ENCODE measurements around the gene TMC6. TPM values are rescaled to one million over a fixed set of nuclear protein-coding genes. Genes with fewer than 3 reads are reported as not detected.
A peak's percentile ranks its signal among the peaks of the same experiment; 100 is the strongest.

The TMC6 gene
- total RNA-seq, 1 donor from 2014 or later = 86.4 TPM

DNA sequence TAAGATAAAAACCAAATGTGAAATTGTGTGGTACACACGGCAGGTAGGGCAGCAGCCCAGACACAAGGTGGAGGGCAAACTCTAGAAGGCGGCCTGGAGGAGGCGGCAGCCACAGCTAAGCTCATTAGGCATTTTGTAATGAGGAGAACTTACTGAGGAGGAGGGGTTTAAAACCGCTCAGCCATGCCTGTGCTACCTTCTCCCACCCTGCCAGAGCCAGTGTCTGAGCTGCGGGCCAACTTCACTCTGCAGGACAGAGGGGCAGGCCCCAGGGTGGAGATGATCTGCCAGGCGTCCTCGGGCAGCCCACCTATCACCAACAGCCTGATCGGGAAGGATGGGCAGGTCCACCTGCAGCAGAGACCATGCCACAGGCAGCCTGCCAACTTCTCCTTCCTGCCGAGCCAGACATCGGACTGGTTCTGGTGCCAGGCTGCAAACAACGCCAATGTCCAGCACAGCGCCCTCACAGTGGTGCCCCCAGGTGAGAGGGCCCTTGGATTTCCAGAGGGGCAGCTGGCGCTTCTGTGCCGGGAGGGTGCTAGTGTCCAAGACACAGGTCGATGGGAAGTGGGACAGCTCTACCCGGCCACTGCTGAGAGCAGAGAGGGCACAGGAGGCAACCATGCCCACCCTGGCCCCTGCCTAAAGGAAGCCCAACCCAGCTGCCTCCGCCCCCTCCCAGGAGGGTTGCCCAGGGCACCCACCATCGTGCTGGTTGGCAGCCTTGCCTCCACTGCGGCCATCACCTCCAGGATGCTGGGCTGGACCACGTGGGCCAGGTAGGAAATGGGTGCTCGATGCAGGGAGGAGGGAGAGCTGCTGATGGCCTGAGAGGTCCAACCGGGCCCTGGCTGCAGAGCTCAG, 35.6 kb upstream of the TMC6 start:
- H3K36me3 Mint-ChIP-seq = no peaks in the 10 kb centered on the region
- H3K27ac Mint-ChIP-seq = no peak overlapping the region
- H3K9me3 Mint-ChIP-seq = no peaks in the 10 kb centered on the region
- DNase-seq (ENCODE audit: low spot score in 2 of 2, unreplicated experiment in 2 of 2) = no peak
- H3K4me1 Mint-ChIP-seq = no peaks in the 10 kb centered on the region
- H3K4me3 Mint-ChIP-seq = no peak overlapping the region
- no peaks in the 10 kb centered on the region for H3K27me3 Mint-ChIP-seq (ENCODE audit: low read depth)
- TF ChIP-seq, protein P1, sequence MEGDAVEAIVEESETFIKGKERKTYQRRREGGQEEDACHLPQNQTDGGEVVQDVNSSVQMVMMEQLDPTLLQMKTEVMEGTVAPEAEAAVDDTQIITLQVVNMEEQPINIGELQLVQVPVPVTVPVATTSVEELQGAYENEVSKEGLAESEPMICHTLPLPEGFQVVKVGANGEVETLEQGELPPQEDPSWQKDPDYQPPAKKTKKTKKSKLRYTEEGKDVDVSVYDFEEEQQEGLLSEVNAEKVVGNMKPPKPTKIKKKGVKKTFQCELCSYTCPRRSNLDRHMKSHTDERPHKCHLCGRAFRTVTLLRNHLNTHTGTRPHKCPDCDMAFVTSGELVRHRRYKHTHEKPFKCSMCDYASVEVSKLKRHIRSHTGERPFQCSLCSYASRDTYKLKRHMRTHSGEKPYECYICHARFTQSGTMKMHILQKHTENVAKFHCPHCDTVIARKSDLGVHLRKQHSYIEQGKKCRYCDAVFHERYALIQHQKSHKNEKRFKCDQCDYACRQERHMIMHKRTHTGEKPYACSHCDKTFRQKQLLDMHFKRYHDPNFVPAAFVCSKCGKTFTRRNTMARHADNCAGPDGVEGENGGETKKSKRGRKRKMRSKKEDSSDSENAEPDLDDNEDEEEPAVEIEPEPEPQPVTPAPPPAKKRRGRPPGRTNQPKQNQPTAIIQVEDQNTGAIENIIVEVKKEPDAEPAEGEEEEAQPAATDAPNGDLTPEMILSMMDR (IDR thresholded peaks at IDR 0.05; ENCODE audit: unreplicated experiment) = no peak

DNA sequence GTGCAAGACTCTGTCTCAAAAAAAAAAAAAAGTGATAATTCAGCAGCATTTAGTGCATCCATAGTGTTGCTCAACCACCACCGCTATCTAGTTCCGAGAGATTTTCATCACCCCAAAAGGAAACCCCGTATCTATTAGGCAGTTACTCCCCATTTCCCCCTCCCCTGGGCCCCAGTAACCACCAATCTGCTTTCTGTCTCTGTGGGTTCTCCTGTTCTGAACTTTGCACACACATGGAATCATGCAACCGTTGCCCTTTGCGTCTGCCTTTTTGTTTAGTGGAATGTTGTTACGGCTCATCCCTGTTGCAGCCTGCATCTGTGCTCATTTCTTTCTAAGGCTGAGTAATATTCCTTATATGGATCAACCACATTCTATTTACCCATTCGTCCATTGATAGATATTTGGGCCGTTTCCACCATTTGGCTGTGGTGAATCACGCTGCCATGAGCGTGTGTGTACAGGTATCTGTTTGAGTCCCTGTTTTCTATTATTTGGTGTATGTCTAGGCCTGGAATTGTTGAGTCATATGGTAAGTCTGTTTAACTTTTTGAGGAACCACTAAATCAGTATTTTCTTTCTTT, 31.1 kb upstream of the TMC6 start:
- no peak for DNase-seq (ENCODE audit: low spot score in 2 of 2, unreplicated experiment in 2 of 2)
- no peak overlapping the region for H3K4me3 Mint-ChIP-seq
- H3K4me1 Mint-ChIP-seq = no peaks in the 10 kb centered on the region
- H3K27me3 Mint-ChIP-seq (ENCODE audit: low read depth) = no peaks in the 10 kb centered on the region
- TF ChIP-seq, protein P1 (IDR thresholded peaks at IDR 0.05; ENCODE audit: unreplicated experiment) = no peak
- H3K36me3 Mint-ChIP-seq = no peaks in the 10 kb centered on the region
- H3K9me3 Mint-ChIP-seq = no peaks in the 10 kb centered on the region
- H3K27ac Mint-ChIP-seq = no peak overlapping the region

- DNase-seq (ENCODE audit: low spot score in 2 of 2, unreplicated experiment in 2 of 2) = no peak
- TF ChIP-seq, protein P1 (IDR thresholded peaks at IDR 0.05; ENCODE audit: unreplicated experiment) = no peak
- H3K27me3 Mint-ChIP-seq (ENCODE audit: low read depth) = no peaks in the 10 kb centered on the region
- peaks cover 11% of the 10 kb centered on the region for H3K4me1 Mint-ChIP-seq
- no peaks in the 10 kb centered on the region for H3K9me3 Mint-ChIP-seq
- no peaks in the 10 kb centered on the region for H3K36me3 Mint-ChIP-seq
- H3K4me3 Mint-ChIP-seq = no peak overlapping the region
- no peak overlapping the region for H3K27ac Mint-ChIP-seq
Observed at GRCh38 chr17:78154903-78155811, 26.6 kb upstream of the TMC6 start.

DNA sequence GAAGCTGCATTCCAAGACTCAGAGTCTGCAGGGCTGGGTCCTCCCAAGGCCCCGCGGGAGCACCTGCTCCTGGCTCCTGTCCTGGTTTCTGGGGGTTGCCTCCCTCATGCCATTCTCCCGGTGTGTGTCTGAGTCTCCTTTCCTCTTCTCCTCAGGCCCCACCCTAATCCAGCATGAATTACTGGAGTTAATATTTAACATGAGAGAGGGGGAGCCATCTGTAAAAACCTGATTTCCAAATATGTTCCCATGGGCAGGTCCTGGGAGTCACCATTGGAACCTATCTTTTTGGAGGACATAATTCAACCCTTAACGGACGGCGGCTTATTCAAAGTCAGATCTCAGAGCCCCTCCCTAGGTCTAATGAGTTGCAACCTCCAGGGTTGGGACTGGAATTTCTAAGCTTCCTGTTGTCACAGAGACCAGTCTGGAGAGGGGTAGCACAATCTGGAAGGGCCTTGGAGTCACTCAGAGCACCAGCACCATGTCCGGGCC, 23.0 kb upstream of the TMC6 start:
- no peaks in the 10 kb centered on the region for H3K36me3 Mint-ChIP-seq
- peaks cover 11% of the 10 kb centered on the region for H3K4me1 Mint-ChIP-seq
- no peak overlapping the region for H3K4me3 Mint-ChIP-seq
- DNase-seq (ENCODE audit: low spot score in 2 of 2, unreplicated experiment in 2 of 2) = no peak
- H3K9me3 Mint-ChIP-seq = no peaks in the 10 kb centered on the region
- TF ChIP-seq, protein P1 (IDR thresholded peaks at IDR 0.05; ENCODE audit: unreplicated experiment) = no peak
- peak overlapping the region; percentile 92 for H3K27ac Mint-ChIP-seq
- H3K27me3 Mint-ChIP-seq (ENCODE audit: low read depth) = no peaks in the 10 kb centered on the region

DNA sequence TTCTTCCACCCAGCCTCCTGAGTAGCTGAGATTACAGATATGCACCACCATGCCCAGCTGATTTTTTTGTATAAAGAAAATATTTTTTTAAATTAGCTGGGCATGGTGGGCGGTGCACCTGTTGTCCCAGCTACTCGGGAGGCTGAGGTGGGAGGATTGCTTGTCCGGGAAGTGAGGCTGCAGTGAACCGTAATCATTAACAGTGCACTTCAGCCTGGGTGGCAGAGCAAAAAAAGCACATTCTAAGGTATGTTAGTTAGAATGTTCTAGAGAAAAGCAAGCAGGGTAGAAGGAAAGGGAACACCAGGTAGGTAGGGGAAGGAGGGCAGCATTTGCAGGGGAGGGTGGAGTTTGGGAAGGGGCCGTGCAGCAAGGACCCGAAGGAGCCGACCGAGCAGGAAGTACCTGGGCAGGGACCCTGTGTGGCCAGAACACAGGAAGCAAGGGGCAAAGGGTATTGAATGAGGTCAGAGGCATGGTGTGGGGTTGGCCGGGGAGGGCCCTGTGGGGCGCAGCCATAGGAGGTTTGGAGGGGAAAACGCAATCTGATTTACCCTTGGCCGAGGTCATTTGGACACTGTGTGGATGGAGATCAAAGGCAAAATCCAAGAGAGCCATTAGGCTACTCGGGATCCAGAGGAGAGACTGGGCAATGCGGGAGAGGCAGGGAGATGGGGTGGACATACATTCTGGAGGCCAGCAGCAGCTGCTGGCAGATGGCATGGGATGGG, 19.9 kb upstream of the TMC6 start:
- no peaks in the 10 kb centered on the region for H3K27me3 Mint-ChIP-seq (ENCODE audit: low read depth)
- H3K27ac Mint-ChIP-seq = peak overlapping the region; percentile 2
- H3K4me1 Mint-ChIP-seq = peaks cover 23% of the 10 kb centered on the region

More for the DNA sequence above, 19.9 kb upstream of the TMC6 start:
- DNase-seq (ENCODE audit: low spot score in 2 of 2, unreplicated experiment in 2 of 2) = no peak
- H3K4me3 Mint-ChIP-seq = no peak overlapping the region
- no peaks in the 10 kb centered on the region for H3K36me3 Mint-ChIP-seq
- no peaks in the 10 kb centered on the region for H3K9me3 Mint-ChIP-seq
- TF ChIP-seq, protein P1 (IDR thresholded peaks at IDR 0.05; ENCODE audit: unreplicated experiment) = no peak

Measured in mesothelial cell of epicardium (in vitro differentiated cells).